Osteocyte (in vitro differentiated cells): ENCODE data around the gene CPXM2. TPM values are rescaled to one million over a fixed set of nuclear protein-coding genes. Genes with fewer than 3 reads are reported as not detected.

ENCODE experiments used
- DNase-seq: peaks from one replicate; pipeline ENCODE4 v3.0.0; 2021; ENCODE audit warnings: mixed read lengths; ENCODE audit not compliant: unreplicated experiment; ENCODE audit errors: extremely low spot score
- H3K27ac Mint-ChIP-seq: one replicate; pipeline ENCODE4 v1.8.0; 2021; ENCODE audit warnings: mild to moderate bottlenecking, mixed read lengths; ENCODE audit not compliant: unreplicated experiment
- H3K27me3 Mint-ChIP-seq: one replicate; pipeline ENCODE4 v1.8.0; 2021; ENCODE audit warnings: mixed read lengths; ENCODE audit not compliant: unreplicated experiment
- H3K36me3 Mint-ChIP-seq: one replicate; pipeline ENCODE4 v1.8.0; 2021; ENCODE audit warnings: mixed read lengths; ENCODE audit not compliant: unreplicated experiment
- H3K4me1 Mint-ChIP-seq: one replicate; pipeline ENCODE4 v1.8.0; 2021; ENCODE audit warnings: mixed read lengths; ENCODE audit not compliant: unreplicated experiment
- H3K4me3 Mint-ChIP-seq: one replicate; pipeline ENCODE4 v1.8.0; 2021; ENCODE audit warnings: mild to moderate bottlenecking, moderate library complexity, mixed read lengths; ENCODE audit not compliant: unreplicated experiment
- H3K9me3 Mint-ChIP-seq: one replicate; pipeline ENCODE4 v1.8.0; 2021; ENCODE audit warnings: mixed read lengths; ENCODE audit not compliant: unreplicated experiment
- CTCF ChIP-seq: fragments of 200-600 bp; sonication (generic); IDR thresholded peaks from 2 replicates; pipeline ENCODE4 v1.5.0; 2021; ENCODE audit warnings: antibody characterized with exemption, mild to moderate bottlenecking, moderate library complexity
- long read RNA-seq: library from polyadenylated mRNA; unstranded; transcript quantifications from one replicate; pipeline ENCODE4 v2.0.0, GENCODE V29; 2021
- total RNA-seq: library from RNA; stranded (reverse); gene quantifications from 2 replicates; pipeline ENCODE4 v1.2.1, GENCODE V29; 2021

CPXM2 gene
- total RNA-seq: not detected in 2 replicates
- long read RNA-seq: 0 reads

GRCh38 chr10:123891144-123892071 is at the start of gene CPXM2:
Gene CPXM2, minus strand, starts transcription at chr10:123891807. Its CDS starts 148 bp downstream, at chr10:123891659.
- Mint-ChIP-seq H3K27me3 (peaks cover 28% of the 10 kb centered on the region), H3K4me3 (no peak within 1 kb of the TSS), H3K27ac (no peak within 1 kb of the TSS), H3K9me3 (no peaks in the 10 kb centered on the region), H3K4me1 (no peaks in the 10 kb centered on the region), H3K36me3 (no peaks in the 10 kb centered on the region)
- DNase-seq: no peak
- no peak for TF ChIP-seq CTCF

- no peaks in the 10 kb centered on the region for H3K27me3 Mint-ChIP-seq
Observed at GRCh38 chr10:123939591-123939990, 48.0 kb upstream of the CPXM2 start.

GRCh38 chr10:123938890-123939289 is 47.3 kb upstream of the CPXM2 start:
- Mint-ChIP-seq H3K9me3 (no peaks in the 10 kb centered on the region), H3K4me1 (no peaks in the 10 kb centered on the region), H3K27me3 (no peaks in the 10 kb centered on the region), H3K27ac (no peak overlapping the region), H3K4me3 (no peak overlapping the region), H3K36me3 (no peaks in the 10 kb centered on the region)
- TF ChIP-seq CTCF: no peak
- DNase-seq: no peak

More at GRCh38 chr10:123939591-123939990, 48.0 kb upstream of the CPXM2 start:
- no peak overlapping the region for H3K27ac Mint-ChIP-seq
- H3K4me3 Mint-ChIP-seq: no peak overlapping the region
- DNase-seq: no peak
- no peaks in the 10 kb centered on the region for H3K36me3 Mint-ChIP-seq
- no peaks in the 10 kb centered on the region for H3K4me1 Mint-ChIP-seq
- no peak for TF ChIP-seq CTCF
- no peaks in the 10 kb centered on the region for H3K9me3 Mint-ChIP-seq

GRCh38 chr10:123936426-123936825 is 44.8 kb upstream of the CPXM2 start:
- no peaks in the 10 kb centered on the region for H3K36me3 Mint-ChIP-seq
- no peak overlapping the region for H3K4me3 Mint-ChIP-seq
- no peak overlapping the region for H3K27ac Mint-ChIP-seq
- peaks cover 10% of the 10 kb centered on the region for H3K9me3 Mint-ChIP-seq
- no peaks in the 10 kb centered on the region for H3K4me1 Mint-ChIP-seq
- no peak for TF ChIP-seq CTCF
- no peak for DNase-seq
- no peaks in the 10 kb centered on the region for H3K27me3 Mint-ChIP-seq

- Mint-ChIP-seq H3K27me3 (no peaks in the 10 kb centered on the region), H3K27ac (no peak overlapping the region), H3K9me3 (peaks cover 10% of the 10 kb centered on the region)
Observed at GRCh38 chr10:123935680-123936079, 44.1 kb upstream of the CPXM2 start.

More at GRCh38 chr10:123935680-123936079, 44.1 kb upstream of the CPXM2 start:
- H3K4me1 Mint-ChIP-seq: no peaks in the 10 kb centered on the region
- no peak overlapping the region for H3K4me3 Mint-ChIP-seq
- no peak for DNase-seq
- H3K36me3 Mint-ChIP-seq: no peaks in the 10 kb centered on the region
- no peak for TF ChIP-seq CTCF
